Dendritic cell treated with granulocyte-macrophage colony-stimulating factor and Interleukin-4, amounts not matched to agents 40 ng/mL and 50 ng/mL, for 4 days (primary cell): ENCODE results near the gene SLC22A4.

ENCODE experiments used
- H3K27ac Mint-ChIP-seq: one replicate; pipeline ENCODE4 v1.8.0; 2022; ENCODE audit warnings: mild to moderate bottlenecking, mixed read lengths
- H3K27me3 Mint-ChIP-seq: one replicate; pipeline ENCODE4 v1.8.0; 2022; ENCODE audit warnings: mild to moderate bottlenecking, mixed read lengths
- H3K36me3 Mint-ChIP-seq: one replicate; pipeline ENCODE4 v1.8.0; 2022; ENCODE audit warnings: low read depth, mixed read lengths
- H3K4me1 Mint-ChIP-seq: one replicate; pipeline ENCODE4 v1.8.0; 2022; ENCODE audit warnings: low read depth, mixed read lengths
- H3K4me3 Mint-ChIP-seq: one replicate; pipeline ENCODE4 v1.8.0; 2022; ENCODE audit warnings: mild to moderate bottlenecking, moderate library complexity, mixed read lengths
- H3K9me3 Mint-ChIP-seq: one replicate; pipeline ENCODE4 v1.8.0; 2022; ENCODE audit warnings: mixed read lengths
- intact Hi-C: fragments of 100-400 bp; cut with micrococcal nuclease; formaldehyde crosslinking; loops from one replicate; pipeline ENCODE4 v1.15.0; 2022

The SLC22A4 gene

DNA sequence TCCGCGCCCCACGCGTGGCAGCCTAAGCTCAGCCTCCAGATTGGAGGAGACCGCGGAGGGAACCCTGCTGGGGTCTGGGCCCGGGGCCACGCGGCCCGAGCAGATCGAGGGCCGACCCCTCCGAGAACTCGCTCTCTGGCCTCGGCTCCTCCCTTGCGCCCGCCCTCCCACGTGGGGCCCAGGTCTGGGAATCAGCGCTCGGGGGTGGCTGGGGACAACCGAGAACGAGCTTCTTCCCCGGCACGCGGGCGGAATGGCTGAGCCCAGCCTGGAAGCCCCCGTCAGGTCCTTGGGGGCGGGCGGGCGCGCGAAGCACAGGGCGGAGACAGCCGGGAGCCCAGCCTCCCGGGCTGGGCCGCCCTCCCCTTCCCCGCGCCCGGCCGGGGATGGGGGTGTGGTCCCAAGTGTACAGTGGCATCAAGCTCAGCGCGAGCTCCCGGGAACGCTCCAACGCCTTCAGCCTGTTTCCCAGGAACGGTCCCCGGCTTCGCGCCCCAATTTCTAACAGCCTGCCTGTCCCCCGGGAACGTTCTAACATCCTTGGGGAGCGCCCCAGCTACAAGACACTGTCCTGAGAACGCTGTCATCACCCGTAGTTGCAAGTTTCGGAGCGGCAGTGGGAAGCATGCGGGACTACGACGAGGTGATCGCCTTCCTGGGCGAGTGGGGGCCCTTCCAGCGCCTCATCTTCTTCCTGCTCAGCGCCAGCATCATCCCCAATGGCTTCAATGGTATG, at the start of gene SLC22A4:
Gene SLC22A4, plus strand, starts transcription at position 403 of the 736 bp plus-strand sequence. Its CDS starts 223 bp downstream, at position 626.
- Mint-ChIP-seq H3K27me3 (no peaks in the 10 kb centered on the region), H3K27ac (peak within 1 kb of the TSS; percentile 99), H3K4me1 (peaks cover 64% of the 10 kb centered on the region), H3K36me3 (peaks cover 6% of the 10 kb centered on the region), H3K4me3 (peak within 1 kb of the TSS; percentile 93), H3K9me3 (no peaks in the 10 kb centered on the region)
- intact Hi-C loops, result loop anchor here (5.0 kb wide), 1 partner anchor 73 kb away; the partner anchor contains the start of gene SLC22A5

DNA sequence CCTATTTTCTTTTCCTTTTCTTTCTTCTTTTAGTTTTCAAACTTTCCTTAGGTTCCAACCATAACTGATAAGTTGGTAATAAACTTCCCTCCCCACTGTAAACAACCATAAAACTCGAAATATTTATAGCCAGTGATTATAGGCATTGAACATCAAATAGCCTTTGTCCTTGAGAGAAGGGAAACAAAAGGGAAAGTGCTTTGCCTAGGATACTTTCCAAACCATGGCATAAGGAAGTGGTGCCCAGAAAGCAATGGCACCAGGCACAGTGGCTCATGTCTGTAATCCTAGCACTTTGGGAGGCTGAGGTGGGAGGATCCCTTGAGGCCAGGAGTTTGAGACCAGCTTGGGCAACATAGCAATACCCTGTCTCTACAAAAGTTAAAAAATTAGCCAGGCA, 48.6 kb upstream of the SLC22A4 start:
- Mint-ChIP-seq H3K27me3 (peaks cover 17% of the 10 kb centered on the region), H3K4me1 (peaks cover 3% of the 10 kb centered on the region), H3K36me3 (no peaks in the 10 kb centered on the region), H3K9me3 (peaks cover 31% of the 10 kb centered on the region), H3K27ac (no peak overlapping the region), H3K4me3 (no peak overlapping the region)
- intact Hi-C loops, result no loop called here

DNA sequence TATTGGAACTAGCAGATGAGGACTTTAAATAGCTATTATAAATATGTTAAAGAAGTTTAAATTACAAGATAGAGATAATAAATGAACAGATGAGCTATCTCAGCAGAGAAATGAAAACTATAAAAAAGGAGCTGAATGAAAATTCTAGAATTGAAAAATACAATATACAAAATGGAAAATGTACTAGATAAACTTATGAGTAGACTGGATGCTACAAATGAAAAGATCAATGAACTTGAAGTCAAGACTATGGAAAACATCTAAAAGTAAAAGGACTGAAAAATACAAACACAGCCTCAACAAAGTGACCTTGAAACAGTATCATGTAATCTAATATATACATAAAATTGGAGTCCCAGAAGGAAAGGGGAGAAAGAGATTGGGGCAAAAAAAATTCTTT, 47.4 kb upstream of the SLC22A4 start:
- Mint-ChIP-seq H3K9me3 (peaks cover 31% of the 10 kb centered on the region), H3K4me1 (peaks cover 15% of the 10 kb centered on the region), H3K27ac (no peak overlapping the region), H3K27me3 (peaks cover 19% of the 10 kb centered on the region), H3K36me3 (no peaks in the 10 kb centered on the region), H3K4me3 (no peak overlapping the region)
- intact Hi-C loops, result no loop called here

DNA sequence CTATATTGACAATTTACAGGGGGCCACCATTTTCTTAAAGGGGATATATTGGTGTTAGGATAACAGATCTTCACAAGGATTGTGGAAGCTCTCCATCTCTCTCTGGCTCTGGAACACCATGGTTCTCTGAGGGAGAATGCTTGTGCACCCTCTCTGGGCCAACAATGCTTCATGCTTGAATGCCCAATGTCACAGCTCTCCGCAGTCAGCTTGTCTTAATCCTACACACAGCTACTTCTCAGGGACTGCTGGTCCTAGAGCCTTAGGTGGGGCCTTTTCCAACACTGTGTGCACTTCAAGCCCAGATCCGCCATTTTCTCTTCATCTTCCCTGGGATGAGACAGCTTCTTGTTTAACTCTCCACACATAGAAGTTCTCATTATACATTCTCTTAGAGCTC, 43.6 kb upstream of the SLC22A4 start:
- Mint-ChIP-seq H3K27ac (peak overlapping the region; percentile 72), H3K4me3 (no peak overlapping the region), H3K9me3 (peaks cover 14% of the 10 kb centered on the region), H3K4me1 (peaks cover 21% of the 10 kb centered on the region), H3K27me3 (peaks cover 21% of the 10 kb centered on the region), H3K36me3 (no peaks in the 10 kb centered on the region)
- intact Hi-C loops, result no loop called here

DNA sequence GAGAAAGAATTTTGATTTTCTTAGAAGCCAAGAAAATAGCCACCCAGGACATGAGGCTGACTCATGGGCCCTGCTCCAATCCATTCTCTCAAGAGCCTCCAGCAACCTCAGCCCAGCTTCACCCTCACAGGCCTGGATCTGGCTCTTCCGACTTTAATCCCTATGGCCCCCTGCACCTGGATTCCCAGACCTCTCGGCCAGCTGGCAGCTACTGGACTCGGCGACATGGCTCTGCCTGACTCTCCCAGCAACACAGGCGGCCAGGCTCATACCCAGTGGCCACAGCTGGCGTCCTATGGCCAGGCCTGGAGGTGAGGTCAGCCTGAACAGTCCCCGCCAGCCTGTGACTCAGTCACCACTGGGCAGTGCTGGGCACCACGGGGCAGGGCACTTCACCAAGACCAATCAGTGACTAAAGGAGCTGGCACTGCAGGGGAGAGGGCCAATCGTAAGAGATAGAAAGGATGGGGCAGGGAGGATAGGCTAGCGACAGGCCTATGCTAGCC, 42.9 kb upstream of the SLC22A4 start:
- Mint-ChIP-seq H3K9me3 (peaks cover 7% of the 10 kb centered on the region), H3K27me3 (peaks cover 25% of the 10 kb centered on the region), H3K4me3 (no peak overlapping the region), H3K27ac (peak overlapping the region; percentile 72), H3K36me3 (no peaks in the 10 kb centered on the region), H3K4me1 (peaks cover 21% of the 10 kb centered on the region)
- intact Hi-C loops, result no loop called here

DNA sequence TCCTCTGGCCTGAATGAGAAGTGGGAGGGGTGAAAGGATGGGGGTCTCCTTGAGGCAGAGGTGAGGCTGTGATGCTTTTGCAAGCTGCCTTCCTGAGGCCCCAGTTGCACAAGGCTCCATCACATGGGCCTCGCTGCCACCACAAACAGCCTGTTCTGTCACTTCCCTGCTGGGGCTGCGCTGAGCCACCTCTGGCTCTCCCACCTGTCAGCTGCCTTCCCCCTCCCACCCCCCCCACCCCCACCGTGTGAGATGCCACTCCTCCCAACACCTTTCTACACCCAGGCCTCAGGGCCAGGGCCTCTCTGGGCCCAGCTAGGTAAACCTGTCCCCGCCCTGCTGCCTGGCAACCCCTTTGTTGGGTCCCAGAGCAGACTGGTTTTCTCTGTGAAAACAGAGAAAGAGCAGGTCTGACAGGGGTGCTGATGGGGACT, 41.2 kb upstream of the SLC22A4 start:
- Mint-ChIP-seq H3K4me3 (no peak overlapping the region), H3K27ac (peak overlapping the region; percentile 25), H3K36me3 (no peaks in the 10 kb centered on the region), H3K4me1 (peaks cover 24% of the 10 kb centered on the region), H3K27me3 (peaks cover 37% of the 10 kb centered on the region), H3K9me3 (no peaks in the 10 kb centered on the region)
- intact Hi-C loops, result no loop called here

DNA sequence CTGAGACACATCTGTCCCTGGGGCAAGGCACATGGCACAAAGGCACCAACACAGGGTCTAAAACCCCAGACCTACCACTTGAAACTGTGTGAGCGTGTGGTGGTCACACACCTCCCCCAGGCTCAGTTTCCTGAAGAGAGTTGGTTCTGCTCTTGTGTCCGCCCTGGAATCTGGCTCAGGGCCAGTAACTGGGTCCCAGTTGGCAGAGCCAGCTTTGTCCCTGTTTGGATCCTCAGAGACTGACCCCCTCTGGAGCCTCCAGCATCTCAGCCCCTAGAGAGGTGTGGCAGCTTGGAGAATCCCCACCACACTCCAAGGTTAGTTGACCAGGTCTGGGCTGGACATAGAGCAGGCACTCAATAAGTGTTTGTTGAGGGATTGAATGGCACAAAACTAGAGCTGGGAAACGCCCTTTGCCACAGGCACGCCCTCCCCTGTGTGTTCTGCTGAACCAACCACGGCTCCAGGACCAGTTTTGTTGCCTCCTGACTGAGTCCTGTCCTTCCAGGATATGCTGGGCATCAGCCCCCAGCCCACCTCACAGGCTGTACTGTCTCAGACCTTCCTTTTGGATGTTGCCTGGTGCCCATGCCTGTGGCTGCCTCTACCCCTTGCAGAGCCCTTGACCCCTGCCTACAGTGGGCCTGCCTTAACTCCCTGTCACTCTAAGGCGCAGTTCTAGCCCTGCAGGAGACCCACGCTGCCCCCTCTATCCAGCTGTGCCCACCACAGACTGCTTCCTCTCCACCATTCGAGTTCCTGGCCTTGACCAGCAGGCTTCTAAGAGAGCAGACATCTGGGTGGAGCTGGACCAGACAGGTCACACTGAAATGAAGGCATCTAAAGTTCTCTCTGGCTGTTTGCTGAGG, 40.5 kb upstream of the SLC22A4 start:
- H3K27me3 Mint-ChIP-seq, result peaks cover 41% of the 10 kb centered on the region
- H3K36me3 Mint-ChIP-seq, result no peaks in the 10 kb centered on the region
- intact Hi-C loops, result no loop called here
- H3K4me3 Mint-ChIP-seq, result no peak overlapping the region
- no peaks in the 10 kb centered on the region for H3K9me3 Mint-ChIP-seq
- no peak overlapping the region for H3K27ac Mint-ChIP-seq
- peaks cover 31% of the 10 kb centered on the region for H3K4me1 Mint-ChIP-seq

DNA sequence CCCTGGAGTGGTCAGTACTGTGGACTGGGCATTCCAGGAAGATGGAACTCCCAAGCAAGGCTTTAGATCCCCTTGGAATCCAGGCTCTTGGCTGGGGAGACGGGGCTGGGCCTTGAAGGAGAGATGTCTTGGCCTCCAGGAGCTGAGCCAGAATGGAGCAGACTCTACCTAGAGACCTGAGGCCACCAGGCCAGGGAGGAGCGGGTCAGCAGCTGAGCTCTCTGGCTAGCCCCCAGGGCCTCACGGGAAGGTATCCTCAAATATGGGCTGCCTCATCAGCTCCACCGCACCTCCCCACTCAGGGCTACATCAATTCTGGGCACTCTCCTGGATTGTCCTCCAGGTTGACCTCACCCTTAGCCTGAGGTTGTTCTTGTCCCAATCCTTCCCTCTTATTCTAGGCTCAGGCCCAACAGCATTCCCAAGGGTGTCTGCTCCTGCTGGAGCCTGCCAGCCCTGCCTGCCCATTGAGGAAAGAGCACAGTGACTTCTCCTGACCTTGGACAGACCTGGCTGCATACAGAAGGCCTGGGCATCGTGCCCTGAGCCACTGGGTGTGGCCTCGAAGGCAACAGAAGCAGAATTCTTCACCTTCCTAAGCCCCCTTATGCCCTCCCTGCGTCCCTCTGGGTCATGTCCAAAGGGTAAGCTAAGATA, 39.7 kb upstream of the SLC22A4 start:
- intact Hi-C loops, result no loop called here
- H3K4me1 Mint-ChIP-seq, result peaks cover 38% of the 10 kb centered on the region

DNA sequence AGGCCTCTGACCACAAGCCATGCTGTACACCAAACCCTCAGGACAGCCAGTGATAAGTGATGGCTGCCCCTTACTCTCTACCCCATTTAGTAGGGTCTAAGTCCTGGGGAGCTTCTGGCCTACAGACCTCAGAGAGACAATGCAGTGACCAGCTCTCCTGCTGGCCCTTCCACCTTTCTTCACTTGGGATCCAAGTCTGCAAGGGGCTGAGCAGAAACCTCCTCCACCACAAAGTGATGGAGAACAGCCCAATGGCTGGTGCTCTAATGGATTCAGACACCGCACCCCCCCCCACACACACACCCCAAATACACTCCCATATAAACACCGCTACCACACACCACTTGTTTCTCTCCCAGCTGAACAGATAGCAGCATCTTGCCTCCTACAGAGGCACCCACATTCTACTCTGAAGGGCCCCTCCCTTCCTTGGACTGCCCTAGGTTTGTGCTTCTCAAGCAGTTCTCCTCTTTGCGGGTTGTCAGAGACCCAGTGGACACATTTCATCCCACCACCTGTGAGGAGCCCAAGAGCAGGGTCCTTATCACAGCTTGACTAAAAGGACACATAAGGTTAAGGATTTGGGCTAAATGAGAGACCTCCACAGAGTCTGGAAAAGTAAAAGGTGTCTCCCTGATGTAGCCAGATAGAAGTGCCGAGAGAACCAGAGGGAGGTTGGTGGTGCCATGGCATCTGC, 38.0 kb upstream of the SLC22A4 start:
- Mint-ChIP-seq H3K27me3 (peaks cover 42% of the 10 kb centered on the region), H3K27ac (no peak overlapping the region), H3K9me3 (no peaks in the 10 kb centered on the region), H3K4me3 (no peak overlapping the region), H3K36me3 (no peaks in the 10 kb centered on the region), H3K4me1 (peaks cover 46% of the 10 kb centered on the region)
- intact Hi-C loops, result no loop called here

More for the DNA sequence above, 39.7 kb upstream of the SLC22A4 start:
- H3K9me3 Mint-ChIP-seq, result no peaks in the 10 kb centered on the region
- peaks cover 43% of the 10 kb centered on the region for H3K27me3 Mint-ChIP-seq
- H3K4me3 Mint-ChIP-seq, result no peak overlapping the region
- no peak overlapping the region for H3K27ac Mint-ChIP-seq
- H3K36me3 Mint-ChIP-seq, result no peaks in the 10 kb centered on the region

DNA sequence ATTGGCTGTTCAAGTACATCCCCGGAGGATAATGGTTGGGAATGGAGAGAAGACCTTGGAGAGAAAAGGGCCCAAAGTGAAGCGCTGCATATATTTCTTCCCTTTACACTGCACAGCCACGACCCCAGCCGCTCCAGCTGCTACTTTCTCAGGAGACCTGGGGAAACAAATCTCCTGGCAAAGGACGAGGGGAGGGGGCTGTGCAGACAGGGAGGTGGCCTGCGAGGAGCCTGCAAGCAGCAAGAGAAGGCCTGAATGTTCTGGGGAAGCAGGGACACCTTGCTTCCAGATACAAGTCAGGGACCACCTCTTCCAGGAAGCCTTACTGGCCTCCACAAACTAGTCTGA, 37.4 kb upstream of the SLC22A4 start:
- Mint-ChIP-seq H3K4me1 (peaks cover 45% of the 10 kb centered on the region), H3K4me3 (no peak overlapping the region), H3K9me3 (no peaks in the 10 kb centered on the region), H3K27ac (no peak overlapping the region), H3K27me3 (peaks cover 42% of the 10 kb centered on the region), H3K36me3 (no peaks in the 10 kb centered on the region)
- intact Hi-C loops, result no loop called here

DNA sequence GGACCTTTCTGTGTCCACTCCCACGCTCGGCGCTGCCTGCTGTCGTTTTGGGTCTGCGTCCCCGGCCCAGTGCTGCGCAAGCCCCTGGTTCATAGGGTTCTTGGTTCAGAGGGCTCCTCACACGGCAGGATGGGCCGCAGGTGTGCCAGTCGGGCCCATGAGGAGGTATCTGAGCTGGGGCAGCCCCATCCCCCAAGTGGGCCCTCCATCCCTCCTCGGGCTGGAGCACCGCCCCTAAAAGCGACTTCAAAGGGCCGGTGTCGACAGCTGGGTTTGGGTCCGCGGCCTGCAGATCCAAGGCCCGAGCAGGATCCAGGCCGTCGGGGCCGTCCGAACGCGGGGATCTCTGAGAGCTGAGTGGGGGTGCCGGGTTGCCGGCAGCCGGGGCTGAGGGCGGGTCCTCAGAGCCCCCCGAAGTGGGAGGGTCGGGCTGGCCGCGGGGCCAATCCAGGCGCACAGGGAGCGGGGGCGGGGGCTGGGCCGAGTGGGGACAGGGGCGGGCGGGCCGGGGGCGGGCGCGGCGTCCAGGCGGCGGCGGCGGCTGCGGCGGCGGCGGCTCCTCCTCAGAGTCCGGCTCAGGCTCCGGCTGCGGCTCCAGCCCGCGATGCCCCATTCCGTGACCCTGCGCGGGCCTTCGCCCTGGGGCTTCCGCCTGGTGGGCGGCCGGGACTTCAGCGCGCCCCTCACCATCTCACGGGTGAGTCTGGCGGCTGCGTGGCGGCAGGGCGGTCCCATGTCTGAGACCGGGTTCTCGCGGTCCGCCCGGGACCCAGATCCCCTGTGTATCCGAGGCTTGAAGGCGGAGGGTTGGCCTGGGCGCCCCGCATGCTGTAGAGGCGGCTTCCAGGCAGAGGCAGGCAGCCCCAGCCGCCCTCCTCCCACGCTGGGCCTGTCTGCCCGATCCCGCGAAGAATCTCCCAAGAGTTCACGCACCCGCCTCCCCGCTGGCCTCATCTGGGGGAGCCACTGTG, 36.8 kb upstream of the SLC22A4 start, which contains the start of gene PDLIM4:
Gene PDLIM4, plus strand, starts transcription at position 566 of the 971 bp plus-strand sequence. Its CDS starts 39 bp downstream, at position 605.
- H3K9me3 Mint-ChIP-seq, result no peaks in the 10 kb centered on the region
- peak within 1 kb of the TSS; percentile 71 for H3K27ac Mint-ChIP-seq
- peak within 1 kb of the TSS; percentile 62 for H3K4me3 Mint-ChIP-seq
- no peaks in the 10 kb centered on the region for H3K36me3 Mint-ChIP-seq
- intact Hi-C loops, result no loop called here
- H3K4me1 Mint-ChIP-seq, result peaks cover 49% of the 10 kb centered on the region
- H3K27me3 Mint-ChIP-seq, result peaks cover 42% of the 10 kb centered on the region
